C1 segment of cervical spinal cord (tissue), 14 donors: Measurements from ENCODE around the gene USP28.

Experiments
- DNase-seq, 14 donors: peaks; one replicate each; lab custom pipeline; 2025; lab: John Stamatoyannopoulos, UW

The USP28 gene

GRCh38 chr11:113876798-113877669 is 1.7 kb upstream of the USP28 start:
- no peak for DNase-seq

- DNase-seq = peak in 1 of 14 donors; percentile 11
These were observed 864 bp upstream of the USP28 start for GRCh38 chr11:113876074-113876797.

- no peak for DNase-seq
These were observed 665 bp downstream of the USP28 start for GRCh38 chr11:113874581-113875233.

GRCh38 chr11:113874096-113874495 is 1.3 kb downstream of the USP28 start:
- no peak for DNase-seq

- peak in 2 of 14 donors; percentile 3 to 88 for DNase-seq
These were observed 2.1 kb downstream of the USP28 start for GRCh38 chr11:113873236-113873626.

GRCh38 chr11:113871336-113871735 is 4.0 kb downstream of the USP28 start:
- no peak for DNase-seq

- DNase-seq = no peak
These were observed 7.4 kb downstream of the USP28 start for GRCh38 chr11:113867843-113868503.

GRCh38 chr11:113865873-113866272 is 9.5 kb downstream of the USP28 start:
- no peak for DNase-seq

- no peak for DNase-seq
These were observed 11.0 kb downstream of the USP28 start for GRCh38 chr11:113864410-113864809.

- DNase-seq = no peak
These were observed 12.9 kb downstream of the USP28 start for GRCh38 chr11:113862435-113862834.

GRCh38 chr11:113859665-113860064 is 15.7 kb downstream of the USP28 start:
- DNase-seq = no peak

- no peak for DNase-seq
These were observed 18.2 kb downstream of the USP28 start for GRCh38 chr11:113856966-113857759.

GRCh38 chr11:113855803-113856202 is 19.6 kb downstream of the USP28 start:
- no peak for DNase-seq

GRCh38 chr11:113850188-113850587 is 25.2 kb downstream of the USP28 start:
- DNase-seq = no peak

- no peak for DNase-seq
These were observed 25.7 kb downstream of the USP28 start for GRCh38 chr11:113849713-113850112.

- no peak for DNase-seq
These were observed 27.8 kb downstream of the USP28 start for GRCh38 chr11:113847580-113847979.

GRCh38 chr11:113847111-113847510 is 28.3 kb downstream of the USP28 start:
- no peak for DNase-seq

- DNase-seq = no peak
These were observed 33.7 kb downstream of the USP28 start for GRCh38 chr11:113841691-113842090.

- no peak for DNase-seq
These were observed 34.3 kb downstream of the USP28 start for GRCh38 chr11:113840932-113841664.

- DNase-seq = no peak
These were observed 35.5 kb downstream of the USP28 start for GRCh38 chr11:113839842-113840241.
